Stimulated activated naive CD8-positive, alpha-beta T cell treated with anti-CD3 and anti-CD28 coated beads, Interleukin-15, Interleukin-2, amounts not matched to agents 100 ng/mL and 50 ng/mL, for 24 hours (primary cell): ENCODE data around the gene PDPR.
"Not testable (repeated sequence)": the region's sequence is repeated elsewhere in the genome, so short reads cannot be mapped to it uniquely, and the experiment has no call there.

Experiments
- H3K27ac Mint-ChIP-seq: one replicate; pipeline ENCODE4 v1.8.0; 2021; ENCODE audit warnings: mild to moderate bottlenecking, mixed read lengths
- H3K27me3 Mint-ChIP-seq: one replicate; pipeline ENCODE4 v1.8.0; 2021; ENCODE audit warnings: mixed read lengths
- H3K36me3 Mint-ChIP-seq: one replicate; pipeline ENCODE4 v1.8.0; 2021; ENCODE audit warnings: low read depth, mixed read lengths
- H3K4me1 Mint-ChIP-seq: one replicate; pipeline ENCODE4 v1.8.0; 2021; ENCODE audit warnings: low read depth, mixed read lengths
- H3K4me3 Mint-ChIP-seq: one replicate; pipeline ENCODE4 v1.8.0; 2021; ENCODE audit warnings: mild to moderate bottlenecking, mixed read lengths
- H3K9me3 Mint-ChIP-seq: one replicate; pipeline ENCODE4 v1.8.0; 2021; ENCODE audit warnings: mixed read lengths

The PDPR gene

DNA sequence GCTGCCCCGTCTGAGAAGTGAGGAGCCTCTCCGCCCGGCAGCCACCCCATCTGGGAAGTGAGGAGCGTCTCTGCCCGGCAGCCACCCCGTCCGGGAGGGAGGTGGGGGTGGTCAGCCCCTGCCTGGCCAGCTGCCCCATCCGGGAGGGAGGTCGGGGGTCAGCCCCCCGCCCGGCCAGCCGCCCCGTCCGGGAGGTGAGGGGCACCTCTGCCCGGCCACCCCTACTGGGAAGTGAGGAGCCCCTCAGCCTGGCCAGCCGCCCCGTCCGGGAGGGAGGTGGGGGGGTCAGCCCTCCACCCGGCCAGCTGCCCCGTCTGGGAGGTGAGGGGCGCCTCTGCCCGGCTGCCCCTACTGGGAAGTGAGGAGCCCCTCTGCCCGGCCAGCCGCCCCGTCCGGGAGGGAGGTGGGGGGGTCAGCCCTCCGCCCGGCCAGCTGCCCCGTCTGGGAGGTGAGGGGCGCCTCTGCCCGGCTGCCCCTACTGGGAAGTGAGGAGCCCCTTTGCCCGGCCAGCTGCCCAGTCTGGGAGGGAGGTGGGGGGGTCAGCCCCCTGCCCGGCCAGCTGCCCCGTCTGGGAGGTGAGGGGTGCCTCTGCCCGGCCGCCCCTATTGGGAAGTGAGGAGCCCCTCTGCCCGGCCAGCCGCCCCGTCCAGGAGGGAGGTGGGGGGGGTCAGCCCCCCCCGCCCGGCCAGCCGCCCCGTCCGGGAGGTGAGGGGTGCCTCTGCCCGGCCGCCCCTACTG is 90.7 kb downstream of the PDPR start:
- H3K27ac Mint-ChIP-seq, H3K27me3 Mint-ChIP-seq, H3K4me3 Mint-ChIP-seq, H3K9me3 Mint-ChIP-seq, H3K4me1 Mint-ChIP-seq: not testable (repeated sequence)
- peaks cover 14% of the 10 kb centered on the region for H3K36me3 Mint-ChIP-seq

DNA sequence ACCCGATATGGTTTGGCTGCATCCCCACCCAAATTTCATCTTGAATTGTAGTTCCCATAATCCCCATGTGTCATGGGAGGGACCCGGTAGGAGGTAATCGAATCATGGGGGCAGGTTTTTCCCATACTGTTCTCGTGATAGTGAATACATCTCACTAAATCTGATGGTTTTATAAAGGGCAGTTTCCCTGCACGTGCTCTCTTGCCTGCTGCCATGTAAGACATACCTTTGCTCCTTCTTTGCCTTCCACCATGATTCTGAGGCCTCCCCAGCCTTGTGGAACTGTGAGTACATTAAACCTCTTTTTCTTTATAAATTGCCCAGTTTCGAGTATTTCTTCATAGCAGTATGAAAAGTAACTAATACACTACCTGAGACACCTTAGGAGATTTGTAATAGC is 92.2 kb downstream of the PDPR start:
- H3K4me1 Mint-ChIP-seq = not testable (repeated sequence)
- H3K36me3 Mint-ChIP-seq = peaks cover 18% of the 10 kb centered on the region

More for the DNA sequence above, 92.2 kb downstream of the PDPR start:
- not testable (repeated sequence) for H3K9me3 Mint-ChIP-seq, H3K27ac Mint-ChIP-seq, H3K4me3 Mint-ChIP-seq, H3K27me3 Mint-ChIP-seq
